Adrenal gland (tissue), 5 donors: ENCODE measurements around the gene NDUFB7.

ENCODE experiments used
- POLR2A ChIP-seq, 2 donors: fragments of 450-650 bp; IDR thresholded peaks; one replicate each; pipeline ENCODE4 v1.6.1; 2017; ENCODE audit warnings: antibody characterized with exemption in 2 of 2, mild to moderate bottlenecking in 2 of 2, moderate library complexity in 1 of 2
- TF ChIP-seq, protein P1 (sequence below), 6 experiments: fragments of 450-650 bp in 4 of 6; fragments of 200-600 bp in 2 of 6; sonication (generic) in 1 of 6; IDR thresholded peaks; 1 replicate in 5 of 6; 2 replicates in 1 of 6; pipeline versions ENCODE4 v1.5.1 to v1.8.0; 2016 to 2021; ENCODE audit warnings: antibody characterized with exemption in 6 of 6, mild to moderate bottlenecking in 2 of 6, moderate library complexity in 1 of 6
- donor health status: DM: no; HTN: no; CAD: no.

DNA sequence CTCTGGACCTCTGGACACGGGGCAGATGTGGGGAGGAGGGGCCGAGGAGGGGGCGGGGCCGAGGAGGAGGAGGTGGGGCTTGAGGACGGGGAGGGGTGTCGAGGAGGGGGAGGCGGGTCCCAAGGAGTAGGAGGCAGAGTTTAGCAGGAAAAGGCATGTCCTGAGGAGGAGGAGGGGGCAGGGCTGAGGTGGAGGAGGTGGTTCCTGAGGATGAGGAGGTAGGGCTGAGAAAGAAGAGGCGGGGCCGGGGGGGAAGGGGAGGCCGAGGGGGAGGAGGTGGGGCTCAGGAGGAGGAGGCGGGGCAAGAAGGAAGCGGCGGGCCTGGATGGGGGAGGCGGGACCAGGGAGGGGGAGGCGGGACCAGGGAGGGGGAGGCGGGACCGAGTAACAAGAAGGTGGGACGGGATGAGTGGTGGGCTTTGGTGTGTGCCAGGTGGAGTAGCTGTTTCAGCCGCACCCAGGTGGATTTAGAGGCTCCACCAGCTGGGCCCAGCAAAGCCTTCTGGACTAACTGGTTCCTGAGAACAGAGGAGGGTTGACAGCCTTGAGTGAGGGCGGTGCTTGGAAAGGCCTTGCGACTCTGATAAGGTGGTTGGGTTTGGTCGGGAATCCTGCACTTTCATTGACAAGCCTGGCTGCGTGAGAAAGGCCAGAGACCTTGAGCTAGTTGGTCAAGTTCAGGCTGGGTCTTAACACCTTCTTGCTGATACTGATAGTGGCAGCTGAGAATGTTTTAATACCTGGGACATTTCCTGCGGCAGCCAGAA lies 34.8 kb downstream of the NDUFB7 start:
- TF ChIP-seq POLR2A (IDR thresholded peaks at IDR 0.05): peak in 1 of 2 donors; percentile 18
- TF ChIP-seq, protein P1, sequence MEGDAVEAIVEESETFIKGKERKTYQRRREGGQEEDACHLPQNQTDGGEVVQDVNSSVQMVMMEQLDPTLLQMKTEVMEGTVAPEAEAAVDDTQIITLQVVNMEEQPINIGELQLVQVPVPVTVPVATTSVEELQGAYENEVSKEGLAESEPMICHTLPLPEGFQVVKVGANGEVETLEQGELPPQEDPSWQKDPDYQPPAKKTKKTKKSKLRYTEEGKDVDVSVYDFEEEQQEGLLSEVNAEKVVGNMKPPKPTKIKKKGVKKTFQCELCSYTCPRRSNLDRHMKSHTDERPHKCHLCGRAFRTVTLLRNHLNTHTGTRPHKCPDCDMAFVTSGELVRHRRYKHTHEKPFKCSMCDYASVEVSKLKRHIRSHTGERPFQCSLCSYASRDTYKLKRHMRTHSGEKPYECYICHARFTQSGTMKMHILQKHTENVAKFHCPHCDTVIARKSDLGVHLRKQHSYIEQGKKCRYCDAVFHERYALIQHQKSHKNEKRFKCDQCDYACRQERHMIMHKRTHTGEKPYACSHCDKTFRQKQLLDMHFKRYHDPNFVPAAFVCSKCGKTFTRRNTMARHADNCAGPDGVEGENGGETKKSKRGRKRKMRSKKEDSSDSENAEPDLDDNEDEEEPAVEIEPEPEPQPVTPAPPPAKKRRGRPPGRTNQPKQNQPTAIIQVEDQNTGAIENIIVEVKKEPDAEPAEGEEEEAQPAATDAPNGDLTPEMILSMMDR (IDR thresholded peaks at IDR 0.05): no peak
